DMS153 treated with DMSO at 0.1 percent for 48 hours (cell line): ENCODE measurements around the gene PPP6C.
"Not testable (repeated sequence)": the region's sequence is repeated elsewhere in the genome, so short reads cannot be mapped to it uniquely, and the experiment has no call there.

Experiments used
- DNase-seq: peaks from one replicate; lab custom pipeline; 2025; ENCODE audit not compliant: unreplicated experiment; lab: John Stamatoyannopoulos, UW

The PPP6C gene

DNA sequence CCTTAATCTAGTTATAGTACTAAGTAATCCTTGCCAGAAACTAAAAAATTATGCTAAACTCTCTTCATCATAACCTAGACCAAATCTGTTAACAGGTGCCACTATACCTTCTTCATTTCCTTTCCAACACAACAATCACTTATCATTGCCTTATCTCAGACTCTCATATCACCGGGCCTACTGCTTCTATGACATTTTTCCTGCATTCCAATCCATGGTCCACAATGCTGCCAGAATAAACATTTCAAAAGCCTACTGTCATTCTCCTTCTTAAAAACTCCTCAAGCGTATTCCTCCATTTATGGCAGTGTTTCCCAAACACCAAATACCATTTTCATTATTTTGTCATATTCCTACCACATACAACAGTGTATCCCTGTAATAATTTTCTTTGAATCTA lies 6.5 kb downstream of the PPP6C start:
- no peak for DNase-seq

DNA sequence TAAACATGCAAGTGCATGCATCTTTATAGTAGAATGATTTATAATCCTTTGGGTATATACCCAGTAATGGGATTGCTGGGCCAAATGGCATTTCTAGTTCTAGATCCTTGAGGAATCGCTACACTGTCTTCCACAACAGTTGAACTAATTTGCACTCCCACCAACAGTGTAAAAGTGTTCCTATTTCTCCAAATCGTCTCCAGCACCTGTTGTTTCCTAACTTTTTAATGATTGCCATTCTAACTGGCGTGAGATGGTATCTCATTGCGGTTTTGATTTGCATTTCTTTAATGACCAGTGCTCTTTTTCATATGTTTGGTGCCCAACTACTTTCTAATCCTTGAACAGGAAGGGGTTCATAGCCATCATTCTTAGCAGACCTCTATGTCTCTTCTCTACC lies 7.8 kb downstream of the PPP6C start:
- not testable (repeated sequence) for DNase-seq

DNA sequence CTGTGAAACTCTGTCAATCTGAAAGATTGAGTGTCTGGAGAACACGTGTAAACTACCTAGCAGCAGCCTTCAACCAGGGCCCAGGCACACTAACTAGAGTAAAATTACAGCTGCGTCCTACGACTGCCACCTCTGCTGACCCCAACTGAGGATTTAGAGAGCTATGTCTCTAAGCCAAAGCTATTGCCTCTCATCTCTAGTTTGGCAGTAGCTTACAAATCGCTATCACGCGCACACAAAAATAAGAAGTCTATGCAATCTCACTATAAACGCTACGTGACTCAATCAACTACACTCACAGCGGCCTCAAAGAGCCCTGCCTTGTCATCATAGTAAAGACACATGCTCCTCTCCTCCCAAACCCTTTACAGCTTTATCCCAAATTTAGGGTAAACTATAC lies 8.7 kb downstream of the PPP6C start:
- no peak for DNase-seq

DNA sequence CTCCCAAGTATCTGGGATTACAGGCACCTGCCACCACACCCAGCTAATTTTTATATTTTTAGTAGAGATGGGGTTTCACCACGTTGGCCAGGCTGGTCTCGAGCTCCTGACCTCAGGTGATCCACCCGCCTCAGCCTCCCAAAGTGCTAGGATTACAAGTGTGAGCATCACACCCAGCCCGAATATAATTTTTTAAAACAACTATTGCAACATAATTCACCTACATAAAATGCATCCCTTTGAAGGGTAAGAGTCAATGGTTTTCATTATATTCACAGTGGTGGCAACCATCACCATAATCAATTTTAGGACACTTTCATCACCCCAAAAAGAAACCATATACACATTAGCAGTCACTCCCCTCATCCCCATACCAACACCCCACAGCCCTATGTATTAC lies 9.8 kb downstream of the PPP6C start:
- DNase-seq = not testable (repeated sequence)

DNA sequence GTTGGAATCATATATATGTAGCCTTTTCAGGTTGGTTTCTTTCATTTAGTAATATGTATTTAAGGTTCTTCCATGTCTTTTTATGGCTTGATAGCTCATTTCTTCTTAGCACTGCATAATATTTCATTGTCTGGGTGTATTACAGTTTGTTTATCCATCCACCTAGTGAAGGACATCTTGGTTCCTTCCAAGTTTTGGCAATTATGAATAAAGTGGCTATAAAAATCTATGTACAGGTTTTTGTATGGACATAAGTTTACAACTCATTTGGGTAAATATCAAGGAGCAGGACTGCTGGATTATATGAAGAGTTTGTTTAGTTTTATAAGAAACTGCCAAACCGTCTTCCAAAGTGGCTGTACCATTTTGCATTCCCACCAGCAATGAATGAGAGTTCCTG lies 11.7 kb downstream of the PPP6C start:
- DNase-seq = no peak

DNA sequence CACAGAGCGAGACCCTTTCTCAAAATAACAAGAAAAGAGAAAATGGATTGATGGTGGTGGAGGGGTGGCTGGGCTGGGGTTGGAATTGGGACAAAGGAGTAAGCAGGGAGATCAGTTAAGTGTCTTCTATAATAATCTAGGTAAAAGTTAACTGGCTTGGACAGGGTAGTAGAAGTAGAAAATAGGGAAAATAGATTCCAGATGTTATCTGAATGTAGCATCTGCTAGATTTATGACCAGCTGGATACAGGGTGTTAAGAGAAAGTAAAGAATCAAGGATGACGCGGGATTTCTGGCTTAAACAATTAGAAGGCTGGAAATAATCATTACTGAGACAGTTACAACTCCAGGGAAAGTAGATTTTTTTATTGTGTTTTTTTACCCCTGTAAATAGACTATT lies 13.0 kb downstream of the PPP6C start:
- DNase-seq = no peak

DNA sequence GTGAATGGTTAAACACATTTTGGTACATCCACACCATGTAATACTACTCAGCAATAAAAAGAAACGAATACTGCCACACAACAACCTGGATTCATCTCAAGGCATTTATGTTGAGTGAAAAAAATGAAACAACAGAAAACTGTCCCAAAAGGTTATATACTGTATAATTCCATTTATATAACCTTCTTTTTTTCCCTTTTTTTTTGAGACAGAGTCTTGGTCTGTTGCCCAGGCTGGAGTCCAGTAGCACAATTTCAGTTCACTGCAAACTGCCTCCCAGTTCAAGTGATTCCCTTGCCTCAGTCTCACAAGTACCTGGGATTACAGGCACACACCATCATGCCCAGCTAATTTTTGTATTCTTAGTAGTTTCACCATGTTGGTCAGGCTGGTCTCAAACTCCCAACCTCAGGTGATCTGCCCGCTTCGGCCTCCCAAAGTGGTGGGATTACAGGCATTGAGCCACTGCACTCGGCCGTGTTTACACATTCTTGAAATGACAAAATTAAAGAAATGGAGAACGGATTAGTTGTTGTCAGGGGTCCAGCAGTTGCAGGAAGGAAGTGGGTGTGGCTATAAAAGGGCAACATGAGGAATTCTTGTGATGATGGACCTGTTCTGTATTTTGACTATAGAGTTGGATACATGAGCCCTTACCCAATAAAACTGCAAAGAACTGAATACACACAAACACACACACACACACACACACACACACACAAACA lies 17.4 kb downstream of the PPP6C start:
- DNase-seq = no peak

DNA sequence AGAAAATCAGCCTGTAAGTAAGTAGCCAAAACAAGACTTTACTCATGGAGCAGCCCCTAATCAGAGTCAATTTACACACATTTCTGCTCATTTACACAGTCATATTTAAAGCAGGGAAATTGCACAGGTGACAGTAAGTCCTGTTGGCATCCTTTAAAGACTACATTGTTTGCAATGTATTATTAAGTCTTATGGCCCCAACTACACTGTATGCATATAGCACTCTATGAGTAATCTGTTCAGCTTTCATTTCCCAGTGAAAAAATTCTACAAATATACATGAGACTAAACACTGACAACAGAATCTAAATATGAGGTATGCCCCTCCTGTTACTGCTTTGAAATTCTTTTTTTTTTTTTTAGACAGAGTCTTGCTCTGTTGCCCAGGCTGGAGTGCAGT lies 19.7 kb downstream of the PPP6C start:
- no peak for DNase-seq

DNA sequence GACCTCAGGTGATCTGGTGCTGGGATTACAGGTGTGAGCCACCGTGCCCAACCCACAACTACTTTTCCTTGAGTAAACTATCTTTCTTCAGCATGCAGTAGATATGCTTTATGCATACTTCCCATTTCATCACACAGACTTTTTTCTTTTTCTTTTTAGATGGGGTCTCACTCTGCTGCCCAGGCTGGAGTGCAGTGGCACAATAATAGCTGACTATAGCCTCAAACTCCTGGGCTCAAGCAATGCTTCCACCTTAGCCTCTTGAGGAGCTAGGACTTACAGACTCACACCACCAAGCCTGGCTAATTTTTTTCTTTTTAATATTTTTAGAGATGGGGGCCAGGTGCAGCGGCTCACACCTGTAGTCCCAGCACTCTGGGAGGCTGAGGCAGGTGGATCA lies 22.8 kb downstream of the PPP6C start:
- no peak for DNase-seq

DNA sequence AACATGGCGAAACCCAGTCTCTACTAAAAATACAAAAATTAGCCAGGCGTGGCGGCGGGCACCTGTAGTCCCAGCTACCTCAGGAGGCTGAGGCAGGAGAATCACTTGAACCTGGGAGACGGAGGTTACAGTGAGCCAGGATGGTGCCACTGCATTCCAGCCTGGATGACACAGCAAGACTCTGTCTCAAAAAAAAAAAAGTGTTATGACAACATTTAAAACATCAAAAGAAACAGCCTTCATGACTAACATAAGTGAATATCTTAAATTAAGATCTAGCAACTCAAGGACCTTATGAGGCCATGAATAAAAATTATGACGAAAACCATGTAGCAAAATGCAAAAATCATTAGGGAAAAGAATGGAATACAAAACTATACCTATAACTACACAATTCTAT lies 26.7 kb downstream of the PPP6C start:
- DNase-seq = not testable (repeated sequence)

DNA sequence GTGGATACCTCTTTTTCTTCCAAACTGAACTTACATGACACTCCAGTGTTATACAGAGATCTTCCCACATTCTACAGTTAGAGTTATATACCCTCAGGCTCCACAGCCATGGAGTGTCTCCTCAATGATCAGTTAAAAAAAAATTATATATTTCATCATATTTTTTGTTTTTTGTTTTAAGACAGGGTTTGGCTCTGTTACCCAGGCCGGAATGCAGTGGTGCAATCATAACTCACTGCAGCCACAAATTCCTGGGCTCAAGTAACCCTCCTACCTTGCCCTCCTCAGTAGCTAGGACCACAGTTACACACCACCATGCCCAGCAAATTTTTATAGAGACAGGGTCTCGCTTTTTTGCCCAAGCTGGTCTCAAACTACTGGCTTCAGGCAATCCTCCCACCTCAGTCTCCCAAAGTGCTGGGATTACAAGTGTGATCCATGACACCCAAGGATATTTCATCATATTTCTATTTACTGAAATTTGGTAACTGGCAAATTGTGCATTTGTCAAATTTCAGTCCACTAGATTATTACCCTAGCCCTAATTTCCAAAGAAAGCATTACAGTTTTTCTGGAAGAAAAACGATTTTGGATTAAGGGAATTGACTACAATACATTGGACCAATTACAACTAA lies 28.2 kb downstream of the PPP6C start:
- DNase-seq = no peak

DNA sequence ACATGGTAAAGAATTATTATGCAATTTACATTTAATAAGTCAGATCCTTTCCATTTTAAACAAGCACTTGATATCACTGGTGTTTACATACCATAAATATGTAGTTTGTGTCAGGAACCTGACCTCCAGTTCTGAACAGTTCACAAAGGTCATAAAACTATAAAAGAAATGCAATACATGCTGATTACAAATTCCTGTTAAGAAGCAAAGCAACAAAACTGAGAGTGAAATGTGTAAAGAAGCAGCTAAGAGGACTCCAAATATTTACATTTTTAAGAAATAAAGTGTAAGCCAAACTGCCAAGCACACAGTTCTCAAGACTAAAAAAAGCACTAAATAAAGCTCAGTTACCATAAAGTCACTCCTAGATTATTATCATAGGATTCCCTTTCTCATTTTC lies 28.9 kb downstream of the PPP6C start:
- no peak for DNase-seq

DNA sequence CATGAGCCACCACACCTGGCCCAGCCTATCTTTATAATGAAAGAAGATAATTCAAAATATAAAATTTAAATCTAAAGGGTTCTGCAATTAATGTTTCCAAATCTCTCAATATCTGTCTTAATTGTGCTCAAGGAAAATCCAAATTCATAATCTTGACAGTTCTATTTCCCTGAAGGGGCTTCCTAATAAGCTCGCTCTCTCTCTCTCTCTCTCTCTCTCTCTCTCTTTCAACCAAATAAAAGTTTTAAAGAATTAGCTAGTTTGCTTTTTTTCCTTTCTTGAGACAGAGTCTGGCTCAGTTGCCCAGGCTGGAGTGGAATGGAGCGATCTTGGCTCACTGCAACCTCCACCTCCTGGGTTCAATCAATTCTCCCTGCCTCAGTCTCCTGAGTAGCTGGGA lies 33.1 kb downstream of the PPP6C start:
- DNase-seq = no peak

DNA sequence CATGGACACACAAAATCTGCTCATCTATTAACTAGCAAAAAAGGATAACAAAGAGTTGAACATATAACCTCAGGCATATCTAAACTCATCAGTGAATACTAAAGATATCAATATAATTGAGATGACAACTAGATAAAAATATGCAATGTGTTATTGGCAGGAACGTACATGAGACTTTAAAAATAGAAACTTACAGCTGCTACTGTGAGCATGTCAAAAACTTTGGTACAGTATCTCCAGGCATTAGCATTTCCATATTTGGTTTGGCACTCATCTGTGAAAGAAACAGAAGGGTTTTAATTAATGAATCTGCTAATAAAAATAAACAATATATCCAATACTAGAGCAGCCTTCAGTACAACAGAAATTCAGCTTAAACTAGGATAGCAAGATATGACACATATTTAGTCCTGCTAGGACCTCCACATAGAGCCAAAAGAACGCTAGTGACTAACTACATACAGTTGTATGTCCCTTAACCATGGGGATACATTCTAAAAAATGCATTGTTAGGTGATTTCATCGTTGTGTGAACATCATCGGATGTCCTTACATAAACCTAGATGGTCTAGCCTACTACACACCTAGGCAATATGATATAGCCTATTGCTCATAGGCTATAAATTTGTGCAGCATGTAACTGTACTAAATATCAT lies 35.8 kb downstream of the PPP6C start:
- DNase-seq = no peak

DNA sequence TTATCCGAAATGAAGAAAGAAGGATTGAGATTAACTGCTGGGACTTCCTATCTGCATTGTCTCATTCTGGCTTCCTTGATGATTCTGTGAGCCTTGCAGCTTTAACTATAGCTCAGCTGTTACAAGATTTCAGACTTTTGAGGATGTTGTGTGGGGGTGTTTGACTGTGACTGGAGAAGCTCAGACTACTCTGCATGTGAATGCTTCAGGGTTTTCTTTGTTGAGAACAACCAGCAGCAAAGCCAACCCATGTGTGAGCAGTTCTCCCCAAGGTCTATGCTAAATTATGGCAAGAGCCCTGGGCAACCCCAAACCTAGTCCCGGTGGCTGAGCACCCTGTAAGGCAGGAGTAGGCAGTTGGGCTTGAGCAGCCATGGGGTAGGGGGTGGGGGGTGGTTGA lies 37.9 kb downstream of the PPP6C start:
- DNase-seq = no peak

DNA sequence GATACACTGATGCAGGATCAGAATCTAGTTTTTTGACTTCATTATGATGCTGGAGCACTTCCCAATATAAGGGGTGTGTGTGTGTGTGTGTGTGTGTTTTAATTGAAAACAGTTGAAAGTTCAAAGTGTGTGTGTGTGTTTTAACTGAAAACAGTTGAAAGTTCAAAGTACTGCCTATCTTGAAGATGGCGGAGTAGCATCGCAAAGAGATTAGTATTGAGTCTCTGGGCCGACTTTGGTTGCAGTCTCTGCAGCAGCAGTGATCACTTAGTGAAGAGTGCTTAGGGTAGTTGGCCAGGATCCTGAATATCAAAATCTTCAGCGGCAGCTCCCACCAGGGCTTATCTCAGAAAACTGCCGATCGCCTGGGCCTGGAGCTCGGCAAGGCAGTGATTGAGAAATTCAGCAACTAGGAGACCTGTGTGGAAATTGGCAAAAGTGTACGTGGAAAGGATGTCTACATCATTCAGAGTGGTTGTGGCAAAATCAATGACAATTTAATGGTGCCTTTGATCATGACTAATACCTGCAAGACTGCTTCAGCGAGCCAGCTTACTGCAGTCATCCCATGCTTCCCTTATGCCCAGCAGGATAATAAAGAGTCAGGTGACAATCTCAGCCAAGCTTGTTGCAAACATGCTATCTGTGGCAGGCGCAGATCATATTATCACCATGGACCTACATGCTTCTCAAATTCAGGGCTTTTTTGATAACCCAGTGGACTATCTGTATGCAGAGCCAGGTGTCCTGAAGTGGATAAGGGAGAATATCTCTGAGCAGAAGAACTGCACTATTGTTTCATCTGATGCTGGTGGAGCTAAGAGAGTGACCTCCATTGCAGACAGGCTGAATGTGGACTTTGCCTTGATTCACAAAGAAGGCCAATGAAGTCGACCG lies 39.0 kb downstream of the PPP6C start:
- no peak for DNase-seq

DNA sequence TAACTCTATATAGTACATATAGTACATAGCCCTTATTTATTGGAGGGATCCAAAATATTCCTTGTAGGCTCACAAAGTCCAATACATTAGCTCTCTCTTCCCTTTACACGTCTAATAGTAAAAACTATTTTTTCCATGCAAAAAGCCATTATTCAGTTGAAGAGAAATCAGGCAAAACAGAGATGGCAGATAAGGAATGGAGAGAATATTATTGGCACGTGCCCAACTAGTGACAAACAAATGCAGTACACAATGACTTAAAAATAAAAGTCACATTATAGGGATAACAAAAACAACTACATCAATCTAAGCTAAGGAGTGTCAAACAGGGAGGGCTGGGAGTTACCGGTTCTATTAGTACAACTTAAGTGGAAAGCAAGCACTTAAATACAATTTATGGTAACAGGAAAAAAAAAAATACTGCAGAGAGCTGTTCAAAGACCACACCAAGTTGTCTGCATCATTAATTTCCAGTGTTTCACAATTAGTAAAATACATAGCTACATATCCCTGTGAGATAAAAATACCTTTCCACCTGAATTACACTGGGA lies 42.1 kb downstream of the PPP6C start:
- DNase-seq = no peak

DNA sequence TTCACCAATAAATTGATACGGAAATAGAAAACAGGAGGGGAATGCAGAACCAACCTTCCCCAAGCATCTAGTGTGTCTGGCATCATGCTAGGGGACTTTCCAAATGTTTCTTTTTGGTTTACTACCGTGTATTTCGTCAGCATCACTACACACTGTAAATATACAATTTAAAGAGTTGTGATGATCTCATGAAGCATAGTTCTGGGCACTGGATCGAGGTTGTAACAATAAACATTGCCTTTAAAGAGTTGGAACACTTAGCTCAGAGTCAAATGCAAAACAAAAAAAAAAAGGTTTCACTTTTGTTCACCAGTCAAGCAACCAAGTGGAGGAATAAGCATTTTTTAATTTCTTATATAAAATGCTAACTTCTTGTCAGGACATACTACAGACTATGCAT lies 43.4 kb downstream of the PPP6C start:
- DNase-seq = no peak

DNA sequence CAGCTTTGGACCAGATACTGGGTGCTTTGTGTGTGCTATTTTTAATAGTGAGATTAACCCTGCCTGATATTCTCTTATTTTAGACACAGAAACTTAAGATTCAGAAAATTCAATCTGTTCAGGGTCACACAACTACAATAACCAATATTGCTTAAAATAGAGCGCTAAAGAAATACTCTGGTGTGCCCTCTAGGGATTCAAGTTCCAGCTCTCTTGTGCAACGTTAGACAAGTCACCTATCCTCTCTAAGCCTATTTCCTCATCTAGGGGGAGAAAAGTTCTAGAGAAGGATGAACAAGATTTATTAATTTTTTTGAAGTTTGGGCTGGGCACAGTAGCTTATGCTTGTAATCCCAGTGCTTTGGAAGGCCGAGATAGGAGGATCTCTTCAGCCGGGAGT lies 44.2 kb downstream of the PPP6C start:
- no peak for DNase-seq

DNA sequence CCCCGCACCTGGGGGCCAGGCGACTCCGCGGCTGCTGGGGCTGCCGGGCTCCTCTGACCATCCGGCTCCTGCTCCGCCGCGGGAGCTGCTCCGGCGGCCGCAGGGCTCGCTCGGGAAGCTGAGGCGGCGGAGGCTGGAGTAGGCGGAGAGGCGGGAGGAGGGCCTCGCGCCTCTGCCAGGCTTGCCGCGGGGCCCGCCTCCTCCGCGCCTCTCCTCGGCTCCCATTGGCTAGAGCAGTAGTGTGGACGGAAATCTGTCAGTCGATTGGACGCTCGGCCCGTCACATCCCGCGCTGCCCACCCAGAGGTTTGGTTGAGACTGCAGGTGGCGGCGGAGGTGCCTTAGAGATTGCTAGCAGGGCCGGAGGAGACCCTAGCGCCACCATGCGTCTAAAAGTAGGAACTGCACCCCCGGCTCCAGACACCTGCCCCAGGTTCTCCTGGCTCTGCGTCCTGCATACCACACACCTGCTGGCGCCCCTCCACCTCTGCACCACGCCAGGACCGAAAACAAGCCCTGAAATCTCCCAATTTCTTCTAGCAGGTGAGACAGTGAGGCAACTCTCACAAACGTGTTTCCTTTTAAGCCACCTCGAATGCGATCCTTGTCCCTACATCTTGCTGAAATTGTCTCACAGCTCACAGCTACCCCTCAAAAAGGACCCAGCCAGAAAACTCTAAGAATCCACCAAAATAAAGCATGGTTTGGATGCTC lies 46.1 kb downstream of the PPP6C start, which contains the start of gene SCAI:
Gene SCAI (minus strand): TSS at position 152 of the 714 bp plus-strand sequence. CDS start 91 bp downstream, at position 61.
- peak; percentile 97 for DNase-seq
